HAP-1 (cell line): ENCODE measurements around the gene RXRB.
"Not testable (repeated sequence)": the region's sequence is repeated elsewhere in the genome, so short reads cannot be mapped to it uniquely, and the experiment has no call there.

ENCODE experiments used
- DNase-seq, 2 experiments: peaks; one replicate each; pipeline ENCODE4 v3.0.0-alpha.2; 2016 to 2020; ENCODE audit warnings: low spot score in 2 of 2
- H3K27me3 ChIP-seq: fragments of 250-450 bp; sonication (Bioruptor Pico); 2 replicates; pipeline ENCODE4 v1.5.1; 2020; ENCODE audit warnings: low read depth, mild to moderate bottlenecking, moderate library complexity
- H3K36me3 ChIP-seq: fragments of 250-450 bp; sonication (Bioruptor Pico); replicated peaks from 2 replicates; pipeline ENCODE4 v1.5.1; 2020; ENCODE audit warnings: mild to moderate bottlenecking
- H3K4me1 ChIP-seq: fragments of 250-450 bp; sonication (Bioruptor Pico); 2 replicates; pipeline ENCODE4 v1.5.1; 2020; ENCODE audit warnings: mild to moderate bottlenecking
- H3K4me3 ChIP-seq: fragments of 250-450 bp; sonication (Bioruptor Pico); 2 replicates; pipeline ENCODE4 v1.5.1; 2020; ENCODE audit warnings: mild to moderate bottlenecking, moderate library complexity
- H3K9me3 ChIP-seq: fragments of 250-450 bp; sonication (Bioruptor Pico); 2 replicates; pipeline ENCODE4 v1.5.1; 2020; ENCODE audit warnings: mild to moderate bottlenecking, moderate library complexity
- in situ Hi-C: fragments of 300-500 bp; cut with MboI; formaldehyde crosslinking; loops from 3 replicates; pipeline ENCODE4 v1.14.3; 2020; ENCODE audit warnings: low sequenced_read_pairs, inconsistent platforms, mixed read lengths

The RXRB gene

GRCh38 chr6:33200219-33201146 is at the start of gene RXRB, which contains the start of gene SLC39A7:
TSS of gene RXRB (minus strand) at chr6:33200665. CDS start at chr6:33200476, 189 bp downstream.
TSS of gene SLC39A7 (plus strand) at chr6:33200867. CDS start at chr6:33201246, 379 bp downstream.
- no peaks in the 10 kb centered on the region for H3K27me3 ChIP-seq
- DNase-seq: peak; percentile 96 to 99
- H3K9me3 ChIP-seq: no peaks in the 10 kb centered on the region
- H3K4me3 ChIP-seq: peak within 1 kb of the TSS; percentile 83
- peaks cover 46% of the 10 kb centered on the region for H3K36me3 ChIP-seq
- in situ Hi-C loops: no loop called here
- H3K4me1 ChIP-seq: peaks cover 16% of the 10 kb centered on the region

GRCh38 chr6:33249732-33250630 is 49.5 kb upstream of the RXRB start:
- Histone ChIP-seq H3K4me3 (peak overlapping the region; percentile 37), H3K9me3 (no peaks in the 10 kb centered on the region), H3K4me1 (peaks cover 16% of the 10 kb centered on the region), H3K36me3 (peaks cover 3% of the 10 kb centered on the region; the same call in 1 of the 2 replicates), H3K27me3 (no peaks in the 10 kb centered on the region)
- in situ Hi-C loops: loop anchor here (5.0 to 10.0 kb wide), 2 partner anchors 128 to 235 kb away; no protein-coding TSS in a partner anchor
- peak in 1 of 2 experiments; percentile 31 for DNase-seq

GRCh38 chr6:33248932-33249731 is 48.7 kb upstream of the RXRB start:
- Histone ChIP-seq H3K36me3 (peaks cover 3% of the 10 kb centered on the region; the same call in 1 of the 2 replicates), H3K4me3 (peak overlapping the region; percentile 37), H3K27me3 (no peaks in the 10 kb centered on the region), H3K9me3 (no peaks in the 10 kb centered on the region), H3K4me1 (peaks cover 16% of the 10 kb centered on the region)
- in situ Hi-C loops: loop anchor here (5.0 to 10.0 kb wide), 2 partner anchors 127 to 234 kb away; no protein-coding TSS in a partner anchor
- peak; percentile 99 to 100 for DNase-seq

- in situ Hi-C loops: loop anchor here (5.0 to 10.0 kb wide), 2 partner anchors 126 to 234 kb away; no protein-coding TSS in a partner anchor
- Histone ChIP-seq H3K27me3 (no peaks in the 10 kb centered on the region), H3K4me1 (peaks cover 16% of the 10 kb centered on the region), H3K36me3 (peaks cover 3% of the 10 kb centered on the region; the same call in 1 of the 2 replicates), H3K9me3 (no peaks in the 10 kb centered on the region), H3K4me3 (peak overlapping the region; percentile 31)
- peak; percentile 7 to 51 for DNase-seq
Measured at GRCh38 chr6:33248643-33248931, 48.1 kb upstream of the RXRB start.

- H3K9me3 ChIP-seq: no peaks in the 10 kb centered on the region
- peaks cover 3% of the 10 kb centered on the region; the same call in 1 of the 2 replicates for H3K36me3 ChIP-seq
- DNase-seq: peak; percentile 85 to 96
- peak overlapping the region; percentile 31 for H3K4me3 ChIP-seq
- no peaks in the 10 kb centered on the region for H3K27me3 ChIP-seq
- peaks cover 16% of the 10 kb centered on the region for H3K4me1 ChIP-seq
- in situ Hi-C loops: loop anchor here (5.0 to 10.0 kb wide), 2 partner anchors 126 to 233 kb away; no protein-coding TSS in a partner anchor
Measured at GRCh38 chr6:33247977-33248642, 47.6 kb upstream of the RXRB start.

GRCh38 chr6:33243476-33243875 is 43.0 kb upstream of the RXRB start:
- no peak for DNase-seq
- peaks cover 5% of the 10 kb centered on the region for H3K4me1 ChIP-seq
- no peaks in the 10 kb centered on the region for H3K27me3 ChIP-seq
- in situ Hi-C loops: loop anchor here (10.0 kb wide), 1 partner anchor 229 kb away; no protein-coding TSS in a partner anchor
- no peak overlapping the region for H3K4me3 ChIP-seq
- no peaks in the 10 kb centered on the region for H3K36me3 ChIP-seq
- H3K9me3 ChIP-seq: no peaks in the 10 kb centered on the region

GRCh38 chr6:33241968-33242367 is 41.5 kb upstream of the RXRB start:
- DNase-seq: no peak
- in situ Hi-C loops: loop anchor here (10.0 kb wide), 1 partner anchor 227 kb away; no protein-coding TSS in a partner anchor
- no peaks in the 10 kb centered on the region for H3K36me3 ChIP-seq
- no peaks in the 10 kb centered on the region for H3K4me1 ChIP-seq
- H3K4me3 ChIP-seq: no peak overlapping the region
- H3K27me3 ChIP-seq: no peaks in the 10 kb centered on the region
- no peaks in the 10 kb centered on the region for H3K9me3 ChIP-seq

- no peaks in the 10 kb centered on the region for H3K9me3 ChIP-seq
- in situ Hi-C loops: no loop called here
- H3K27me3 ChIP-seq: no peaks in the 10 kb centered on the region
- no peaks in the 10 kb centered on the region for H3K36me3 ChIP-seq
- no peaks in the 10 kb centered on the region for H3K4me1 ChIP-seq
- no peak overlapping the region for H3K4me3 ChIP-seq
- no peak for DNase-seq
Measured at GRCh38 chr6:33237741-33238140, 37.3 kb upstream of the RXRB start.

GRCh38 chr6:33236852-33237251 is 36.4 kb upstream of the RXRB start:
- in situ Hi-C loops: no loop called here
- no peak for DNase-seq
- Histone ChIP-seq H3K4me1 (no peaks in the 10 kb centered on the region), H3K27me3 (no peaks in the 10 kb centered on the region), H3K4me3 (no peak overlapping the region), H3K9me3 (no peaks in the 10 kb centered on the region), H3K36me3 (no peaks in the 10 kb centered on the region)

- in situ Hi-C loops: no loop called here
- Histone ChIP-seq H3K27me3 (no peaks in the 10 kb centered on the region), H3K4me3 (no peak overlapping the region), H3K9me3 (no peaks in the 10 kb centered on the region), H3K36me3 (no peaks in the 10 kb centered on the region), H3K4me1 (no peaks in the 10 kb centered on the region)
- DNase-seq: no peak
Measured at GRCh38 chr6:33236328-33236727, 35.9 kb upstream of the RXRB start.

- no peak overlapping the region for H3K4me3 ChIP-seq
- no peaks in the 10 kb centered on the region for H3K27me3 ChIP-seq
- DNase-seq: no peak
- H3K36me3 ChIP-seq: no peaks in the 10 kb centered on the region
- no peaks in the 10 kb centered on the region for H3K4me1 ChIP-seq
- in situ Hi-C loops: no loop called here
- H3K9me3 ChIP-seq: no peaks in the 10 kb centered on the region
Measured at GRCh38 chr6:33235221-33235634, 34.8 kb upstream of the RXRB start.

- H3K36me3 ChIP-seq, H3K4me3 ChIP-seq, in situ Hi-C loops, H3K9me3 ChIP-seq, H3K27me3 ChIP-seq: not testable (repeated sequence)
- H3K4me1 ChIP-seq: peaks cover 16% of the 10 kb centered on the region
- DNase-seq: peak; percentile 65 to 99
Measured at GRCh38 chr6:33226503-33227120, 26.1 kb upstream of the RXRB start.
